GM21825 (cell line): ENCODE measurements around the gene FAM131C.
"Not testable (repeated sequence)": the region's sequence is repeated elsewhere in the genome, so short reads cannot be mapped to it uniquely, and the experiment has no call there.

Experiments
- ATAC-seq: cut with Tn5 transposase; IDR thresholded peaks from one replicate; pipeline ENCODE4 v1.9.1; 2021; ENCODE audit warnings: mild to moderate bottlenecking, moderate library complexity; ENCODE audit not compliant: unreplicated experiment

The FAM131C gene

GRCh38 chr1:16061989-16062686 is 11.3 kb downstream of the FAM131C start:
- ATAC-seq: not testable (repeated sequence)

GRCh38 chr1:16061266-16061665 is 12.2 kb downstream of the FAM131C start:
- ATAC-seq: no peak

GRCh38 chr1:16058394-16059120 is 14.9 kb downstream of the FAM131C start:
- ATAC-seq: not testable (repeated sequence)

- ATAC-seq: not testable (repeated sequence)
These were observed 16.0 kb downstream of the FAM131C start for GRCh38 chr1:16057314-16057915.

GRCh38 chr1:16056521-16056912 is 16.9 kb downstream of the FAM131C start:
- not testable (repeated sequence) for ATAC-seq

- ATAC-seq: no peak
These were observed 17.6 kb downstream of the FAM131C start for GRCh38 chr1:16055613-16056520.

- no peak for ATAC-seq
These were observed 18.6 kb downstream of the FAM131C start for GRCh38 chr1:16054598-16055540.

GRCh38 chr1:16053781-16054502 is 19.5 kb downstream of the FAM131C start:
- no peak for ATAC-seq

- not testable (repeated sequence) for ATAC-seq
These were observed 21.5 kb downstream of the FAM131C start for GRCh38 chr1:16051949-16052348.

GRCh38 chr1:16051039-16051438 is 22.4 kb downstream of the FAM131C start:
- no peak for ATAC-seq

GRCh38 chr1:16050328-16050727 is 23.1 kb downstream of the FAM131C start:
- no peak for ATAC-seq

GRCh38 chr1:16048573-16049189 is 24.8 kb downstream of the FAM131C start:
- ATAC-seq: no peak

- no peak for ATAC-seq
These were observed 25.5 kb downstream of the FAM131C start for GRCh38 chr1:16047791-16048475.

GRCh38 chr1:16046842-16047241 is 26.6 kb downstream of the FAM131C start:
- no peak for ATAC-seq

- no peak for ATAC-seq
These were observed 29.5 kb downstream of the FAM131C start for GRCh38 chr1:16043950-16044349.

- no peak for ATAC-seq
These were observed 29.9 kb downstream of the FAM131C start, which contains the start of gene CLCNKB for GRCh38 chr1:16043521-16043920. Gene CLCNKB, plus strand, starts transcription at chr1:16043782. Its CDS starts 711 bp downstream, at chr1:16044493.

- ATAC-seq: not testable (repeated sequence)
These were observed 30.8 kb downstream of the FAM131C start for GRCh38 chr1:16042654-16043053.

- ATAC-seq: no peak
These were observed 31.4 kb downstream of the FAM131C start for GRCh38 chr1:16042096-16042495.
